Suprapubic skin (tissue), 4 donors: ENCODE measurements around the gene SERPINB6.

Experiments
- EP300 ChIP-seq: sonication (generic); formaldehyde crosslinking; IDR thresholded peaks from one replicate; pipeline ENCODE4 v1.6.1; 2017; ENCODE audit warnings: antibody characterized with exemption
- POLR2A ChIP-seq, 2 donors: fragments of 450-650 bp; IDR thresholded peaks; one replicate each; pipeline ENCODE4 v1.6.1; 2017; ENCODE audit warnings: antibody characterized with exemption in 2 of 2, mild to moderate bottlenecking in 2 of 2, moderate library complexity in 2 of 2
- POLR2AphosphoS5 ChIP-seq, 3 donors: sonication (generic); formaldehyde crosslinking; IDR thresholded peaks; one replicate each; pipeline ENCODE4 v1.6.1; 2017; ENCODE audit warnings: antibody characterized with exemption in 3 of 3
- TF ChIP-seq, protein P1 (sequence below), 2 donors: fragments of 200-600 bp in 1 of 2; fragments of 450-650 bp in 1 of 2; sonication (generic) in 1 of 2; IDR thresholded peaks; one replicate each; pipeline ENCODE4 v1.5.1; 2016 to 2019; ENCODE audit warnings: antibody characterized with exemption in 2 of 2, mild to moderate bottlenecking in 1 of 2, moderate library complexity in 1 of 2

DNA sequence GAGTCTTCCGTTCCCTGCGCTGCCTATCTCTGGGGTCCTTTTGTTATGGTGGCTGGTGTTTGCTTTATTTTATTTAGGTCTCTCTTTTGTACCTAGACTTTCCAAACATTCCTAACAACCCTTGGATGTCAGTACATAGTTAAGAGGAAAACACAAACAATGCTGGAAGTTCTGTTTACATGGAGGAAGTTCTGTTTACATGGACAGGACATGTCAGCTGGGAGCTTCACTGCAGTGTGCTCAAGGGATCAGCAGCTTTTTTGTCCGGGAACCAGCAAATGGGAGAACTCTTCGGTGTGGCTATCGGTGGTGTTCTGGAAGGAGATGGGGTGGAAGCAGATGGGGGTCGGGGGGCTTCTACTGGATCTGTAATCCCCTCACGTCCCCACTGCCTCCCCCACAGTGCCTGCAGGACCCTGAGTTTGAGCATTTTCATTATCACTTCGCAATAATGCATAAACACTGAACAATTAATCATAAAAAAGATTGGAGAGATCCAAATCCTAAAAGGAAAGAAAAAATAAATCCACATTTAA is 2.7 kb downstream of the SERPINB6 start:
- TF ChIP-seq, protein P1, sequence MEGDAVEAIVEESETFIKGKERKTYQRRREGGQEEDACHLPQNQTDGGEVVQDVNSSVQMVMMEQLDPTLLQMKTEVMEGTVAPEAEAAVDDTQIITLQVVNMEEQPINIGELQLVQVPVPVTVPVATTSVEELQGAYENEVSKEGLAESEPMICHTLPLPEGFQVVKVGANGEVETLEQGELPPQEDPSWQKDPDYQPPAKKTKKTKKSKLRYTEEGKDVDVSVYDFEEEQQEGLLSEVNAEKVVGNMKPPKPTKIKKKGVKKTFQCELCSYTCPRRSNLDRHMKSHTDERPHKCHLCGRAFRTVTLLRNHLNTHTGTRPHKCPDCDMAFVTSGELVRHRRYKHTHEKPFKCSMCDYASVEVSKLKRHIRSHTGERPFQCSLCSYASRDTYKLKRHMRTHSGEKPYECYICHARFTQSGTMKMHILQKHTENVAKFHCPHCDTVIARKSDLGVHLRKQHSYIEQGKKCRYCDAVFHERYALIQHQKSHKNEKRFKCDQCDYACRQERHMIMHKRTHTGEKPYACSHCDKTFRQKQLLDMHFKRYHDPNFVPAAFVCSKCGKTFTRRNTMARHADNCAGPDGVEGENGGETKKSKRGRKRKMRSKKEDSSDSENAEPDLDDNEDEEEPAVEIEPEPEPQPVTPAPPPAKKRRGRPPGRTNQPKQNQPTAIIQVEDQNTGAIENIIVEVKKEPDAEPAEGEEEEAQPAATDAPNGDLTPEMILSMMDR (IDR thresholded peaks at IDR 0.05): no peak
- TF ChIP-seq POLR2AphosphoS5 (IDR thresholded peaks at IDR 0.05): no peak
- TF ChIP-seq POLR2A (IDR thresholded peaks at IDR 0.05): no peak
- no peak for TF ChIP-seq EP300
